ENCODE results near the gene CDC45.
A peak's percentile ranks its signal among the peaks of the same experiment; 100 is the strongest.

Gene CDC45

DNA sequence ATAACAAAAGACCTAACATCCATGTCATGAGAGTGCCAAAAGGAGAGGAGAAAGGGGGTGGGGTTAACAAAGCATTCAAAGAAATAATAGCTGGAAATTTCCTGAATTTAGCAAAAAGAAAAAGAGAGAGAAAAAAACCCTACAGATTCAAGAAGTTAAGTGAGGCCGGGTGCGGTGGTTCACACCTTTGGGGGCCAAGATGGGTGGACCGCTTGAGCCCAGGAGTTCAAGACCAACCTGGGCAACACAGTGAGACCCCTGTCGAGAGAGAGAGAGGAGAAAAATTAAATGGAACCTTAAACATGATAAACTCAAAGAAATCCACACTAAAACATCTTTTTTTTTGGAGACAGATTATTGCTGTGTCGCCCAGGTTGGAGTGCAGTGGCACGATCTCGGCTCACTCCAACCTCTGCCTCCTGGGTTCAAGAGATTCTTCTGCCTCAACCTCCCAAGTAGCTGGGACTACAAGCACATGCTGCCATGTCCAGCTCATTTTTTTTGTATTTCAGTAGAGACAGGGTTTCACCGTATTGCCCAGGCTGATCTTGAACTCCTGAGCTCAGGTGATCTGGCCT is 53.4 kb downstream of the CDC45 start:
- peak; percentile 4 for DNase-seq

DNA sequence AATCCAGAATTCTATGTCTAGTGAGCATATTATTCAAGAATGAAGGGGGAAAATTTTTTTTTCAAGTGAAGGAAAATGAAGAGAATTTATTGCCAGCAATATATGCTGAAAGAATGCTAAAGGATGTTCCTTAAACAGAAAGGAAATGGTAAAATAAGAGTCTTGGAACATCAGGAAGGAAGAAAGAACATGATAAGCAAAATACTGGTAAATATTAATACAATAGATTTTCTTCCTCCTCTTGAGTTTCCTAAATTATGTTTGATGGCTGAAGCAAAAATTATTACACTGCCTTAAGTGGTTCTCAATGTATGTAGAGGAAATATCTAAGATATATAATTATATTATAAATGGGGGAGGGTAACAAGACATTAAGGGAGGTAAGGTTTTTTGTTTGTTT is 54.1 kb downstream of the CDC45 start:
- DNase-seq = no peak

DNA sequence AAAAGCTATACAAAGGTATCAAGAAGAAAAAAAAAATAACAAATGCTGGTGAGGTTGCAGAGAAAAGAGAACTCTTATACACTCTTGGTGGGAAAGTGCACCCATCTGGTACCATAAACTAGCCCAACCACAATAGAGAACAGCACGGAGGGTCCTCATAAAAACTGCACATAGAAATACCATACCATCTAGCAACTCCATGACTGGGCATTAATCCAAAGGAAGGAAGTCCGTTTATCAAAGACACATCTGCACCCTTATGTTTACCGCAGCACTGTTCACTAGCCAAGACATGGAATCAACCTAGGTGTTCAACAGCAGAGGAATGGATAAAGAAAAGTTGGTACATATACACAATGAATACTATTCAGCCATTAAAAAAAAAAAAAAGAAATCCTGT is 55.3 kb downstream of the CDC45 start:
- no peak for DNase-seq

DNA sequence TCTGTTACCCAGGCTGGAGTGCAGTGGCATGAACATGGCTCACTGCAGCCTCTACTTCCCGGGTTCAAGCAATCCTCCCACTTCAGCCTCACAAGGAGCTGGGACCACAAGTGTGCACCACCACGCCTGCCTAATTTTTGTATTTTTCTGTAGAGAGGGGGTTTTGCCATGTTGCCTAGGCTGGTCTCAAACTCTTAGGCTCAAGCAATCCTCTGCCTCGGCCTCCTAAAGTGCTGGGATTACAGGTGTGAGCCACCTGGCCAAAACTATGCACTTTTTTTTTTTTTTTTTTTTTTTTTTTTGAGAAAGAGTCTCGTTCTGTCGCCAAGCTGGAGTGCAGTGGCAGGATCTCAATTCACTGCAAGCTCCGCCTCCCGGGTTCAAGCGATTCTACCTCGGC is 56.8 kb downstream of the CDC45 start:
- DNase-seq = no peak

GRCh38 chr22:19537941-19538488 is 58.3 kb downstream of the CDC45 start:
- peak; percentile 37 for DNase-seq

- DNase-seq = no peak
Measured at GRCh38 chr22:19540394-19540793, 60.7 kb downstream of the CDC45 start.

DNA sequence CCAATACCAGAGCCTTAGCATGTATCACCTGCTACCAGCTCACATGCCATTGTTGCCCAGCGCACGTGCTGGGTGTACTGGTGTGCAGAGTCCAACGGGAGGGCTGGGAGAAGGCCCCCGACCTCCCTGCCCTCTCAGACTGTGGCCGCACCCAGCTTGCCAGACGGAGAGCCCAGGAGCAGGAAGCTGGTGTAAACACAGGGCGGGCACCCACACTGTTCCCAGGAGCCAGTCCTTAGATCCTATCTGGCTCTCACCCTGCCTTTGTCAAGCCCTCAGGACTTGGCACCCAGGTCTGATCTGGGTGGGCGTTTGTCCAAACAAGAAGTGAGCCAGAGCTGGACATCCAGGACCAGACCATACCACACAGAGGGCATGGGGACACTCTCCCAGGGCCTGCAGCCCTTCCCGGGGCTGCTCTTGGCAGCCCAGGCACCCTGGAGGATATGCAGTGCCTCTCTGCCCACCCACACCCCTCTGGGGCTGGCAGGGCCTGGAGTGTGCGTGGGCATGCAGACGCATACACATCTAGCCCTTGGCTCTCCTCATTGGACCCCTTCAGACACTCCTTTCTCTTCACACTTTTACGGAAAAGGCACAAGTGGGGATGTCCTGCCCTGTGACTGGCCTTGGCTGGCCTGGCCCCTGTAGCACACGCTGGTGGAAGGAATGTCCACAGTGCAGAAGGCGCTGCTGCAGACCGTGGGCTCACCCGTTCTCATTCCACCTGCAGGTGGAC is 64.4 kb downstream of the CDC45 start:
- DNase-seq = peak; percentile 27

- peak; percentile 46 for DNase-seq
Measured at GRCh38 chr22:19545935-19546207, 66.2 kb downstream of the CDC45 start.

GRCh38 chr22:19546680-19547079 is 67.0 kb downstream of the CDC45 start:
- peak; percentile 4 for DNase-seq

GRCh38 chr22:19547620-19548019 is 67.9 kb downstream of the CDC45 start:
- peak; percentile 17 for DNase-seq

DNA sequence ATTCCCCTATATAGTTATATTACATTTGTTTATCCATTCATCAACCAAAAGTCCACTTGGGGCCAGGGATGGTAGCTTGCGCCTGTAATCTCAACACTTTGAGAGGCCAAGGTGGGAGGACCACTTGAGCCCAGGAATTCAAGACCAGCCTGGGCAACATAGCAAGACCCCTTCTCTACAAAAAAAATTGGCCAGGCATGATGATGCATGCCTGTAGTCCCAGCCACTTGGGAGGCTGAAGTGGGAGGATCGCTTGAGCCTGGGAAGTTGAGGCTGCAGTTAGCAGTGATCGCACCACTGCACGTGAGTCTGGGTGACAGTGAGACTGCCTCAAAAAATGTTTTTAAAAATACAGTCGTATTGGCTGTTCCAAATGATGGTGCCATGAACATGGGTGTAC is 68.7 kb downstream of the CDC45 start:
- DNase-seq = peak; percentile 21

GRCh38 chr22:19548964-19549363 is 69.2 kb downstream of the CDC45 start:
- peak; percentile 49 for DNase-seq

GRCh38 chr22:19549428-19549827 is 69.7 kb downstream of the CDC45 start:
- peak; percentile 22 for DNase-seq

DNA sequence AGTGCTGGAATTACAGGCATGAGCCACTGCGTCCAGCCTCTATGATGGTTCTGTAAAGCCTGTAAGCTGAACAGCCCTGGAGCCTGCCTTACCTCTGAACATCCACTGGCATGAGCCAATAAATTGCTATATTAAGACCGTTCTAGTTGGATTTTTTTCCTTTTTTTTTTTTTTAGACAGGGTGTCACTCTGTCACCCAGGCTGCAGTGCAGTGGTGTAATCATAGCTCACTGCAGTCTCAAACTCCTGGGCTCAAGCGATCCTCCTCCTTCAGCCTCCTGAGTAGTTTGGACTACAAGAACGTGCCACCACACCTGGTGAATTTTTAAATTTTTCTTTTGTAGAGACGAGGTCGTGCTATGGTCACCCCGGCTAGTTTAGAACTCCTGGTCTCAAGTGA is 70.7 kb downstream of the CDC45 start:
- DNase-seq = peak; percentile 1

- no peak for DNase-seq
Measured at GRCh38 chr22:19553201-19553600, 73.5 kb downstream of the CDC45 start.

DNA sequence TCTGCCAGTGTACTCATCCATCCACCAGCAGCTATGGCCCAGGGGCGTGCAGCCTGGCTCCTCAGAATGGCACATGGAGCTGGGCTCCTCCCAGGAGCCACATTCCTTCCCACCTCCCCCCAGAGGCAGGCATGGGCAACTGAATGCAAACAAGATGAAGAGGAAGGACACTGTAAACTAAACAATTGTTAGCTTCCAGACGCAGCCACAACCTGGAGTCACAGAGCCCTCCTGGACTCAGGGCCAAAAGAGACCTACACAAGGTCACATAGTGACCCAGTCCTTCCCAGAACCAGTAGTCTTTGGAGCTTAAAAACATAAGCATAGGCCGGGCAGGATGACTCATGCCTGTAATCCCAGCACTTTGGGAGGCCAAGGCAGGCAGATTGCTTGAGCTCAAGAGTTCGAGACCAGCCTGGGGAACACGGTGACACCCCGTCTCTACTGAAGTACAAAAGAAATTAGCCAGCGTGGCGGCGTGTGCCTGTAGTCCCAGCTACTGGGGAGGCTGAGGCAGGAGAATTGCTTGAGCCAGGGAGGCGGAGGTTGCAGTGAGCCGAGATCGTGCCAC is 75.2 kb downstream of the CDC45 start:
- peak; percentile 54 for DNase-seq

DNA sequence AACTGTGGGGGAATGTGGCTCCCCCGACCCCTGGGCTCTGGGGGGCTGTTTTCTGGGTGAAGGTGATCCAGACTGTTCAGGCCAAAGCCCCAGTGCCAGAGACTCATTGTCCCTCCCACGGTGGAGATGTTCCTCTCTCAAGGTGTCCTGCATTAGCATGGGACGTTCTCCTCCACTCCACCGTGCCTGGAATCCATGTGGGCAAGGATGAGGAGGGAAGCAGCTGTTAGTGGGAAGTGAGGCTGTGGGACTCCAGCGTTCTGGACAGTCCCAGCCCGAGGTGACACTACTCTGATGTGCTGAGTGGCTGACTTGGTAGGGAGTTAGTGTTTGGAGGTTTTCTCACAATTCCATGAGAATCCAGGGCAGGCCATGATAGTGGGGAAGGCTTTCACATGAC is 75.9 kb downstream of the CDC45 start:
- peak; percentile 52 for DNase-seq

GRCh38 chr22:19556963-19557545 is 77.3 kb downstream of the CDC45 start:
- no peak for DNase-seq

- DNase-seq = no peak
Measured at GRCh38 chr22:19559324-19559811, 79.6 kb downstream of the CDC45 start.

GRCh38 chr22:19559956-19560355 is 80.2 kb downstream of the CDC45 start:
- DNase-seq = no peak

DNA sequence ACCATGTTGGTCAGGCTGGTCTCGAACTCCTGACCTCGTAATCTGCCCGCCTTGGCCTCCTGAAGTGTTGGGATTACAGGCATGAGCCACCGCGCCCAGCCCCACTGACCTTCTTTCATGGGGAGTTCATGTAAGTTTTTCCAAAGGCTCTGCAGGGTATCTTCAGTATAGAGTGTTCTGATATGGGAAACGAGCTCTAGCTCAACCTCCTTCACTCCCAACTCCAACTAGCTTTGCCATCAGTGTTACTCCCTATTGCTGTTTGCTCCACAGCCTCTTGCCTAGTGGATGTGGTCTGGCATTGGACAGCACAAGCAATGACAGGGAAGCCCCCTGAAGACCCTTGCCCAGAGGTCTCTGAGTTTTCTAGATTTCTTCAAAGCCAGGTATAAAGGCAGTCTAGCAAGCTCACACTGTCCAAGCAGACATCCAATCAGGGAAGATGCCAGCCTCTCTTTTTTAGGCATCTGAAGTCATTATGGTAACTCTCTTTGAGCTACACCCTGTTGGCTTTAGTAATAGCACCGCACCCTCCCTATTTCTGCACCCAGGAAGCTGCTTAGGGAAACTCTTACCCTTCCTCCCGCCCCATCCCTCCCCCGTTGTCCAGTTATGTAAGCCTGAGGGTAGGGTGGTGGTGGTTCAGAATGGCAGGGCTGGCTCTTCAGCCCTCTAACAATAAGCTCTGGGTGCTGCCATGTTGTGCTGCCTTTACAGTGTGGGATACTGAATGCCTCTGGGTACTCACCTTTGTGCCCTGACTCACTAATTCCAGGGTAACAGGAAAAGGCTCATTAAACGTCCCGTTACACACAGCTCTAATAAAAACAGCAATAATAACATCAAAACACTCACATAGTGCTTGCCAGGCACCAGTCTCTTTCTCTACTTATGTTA is 85.9 kb downstream of the CDC45 start:
- DNase-seq = no peak

DNA sequence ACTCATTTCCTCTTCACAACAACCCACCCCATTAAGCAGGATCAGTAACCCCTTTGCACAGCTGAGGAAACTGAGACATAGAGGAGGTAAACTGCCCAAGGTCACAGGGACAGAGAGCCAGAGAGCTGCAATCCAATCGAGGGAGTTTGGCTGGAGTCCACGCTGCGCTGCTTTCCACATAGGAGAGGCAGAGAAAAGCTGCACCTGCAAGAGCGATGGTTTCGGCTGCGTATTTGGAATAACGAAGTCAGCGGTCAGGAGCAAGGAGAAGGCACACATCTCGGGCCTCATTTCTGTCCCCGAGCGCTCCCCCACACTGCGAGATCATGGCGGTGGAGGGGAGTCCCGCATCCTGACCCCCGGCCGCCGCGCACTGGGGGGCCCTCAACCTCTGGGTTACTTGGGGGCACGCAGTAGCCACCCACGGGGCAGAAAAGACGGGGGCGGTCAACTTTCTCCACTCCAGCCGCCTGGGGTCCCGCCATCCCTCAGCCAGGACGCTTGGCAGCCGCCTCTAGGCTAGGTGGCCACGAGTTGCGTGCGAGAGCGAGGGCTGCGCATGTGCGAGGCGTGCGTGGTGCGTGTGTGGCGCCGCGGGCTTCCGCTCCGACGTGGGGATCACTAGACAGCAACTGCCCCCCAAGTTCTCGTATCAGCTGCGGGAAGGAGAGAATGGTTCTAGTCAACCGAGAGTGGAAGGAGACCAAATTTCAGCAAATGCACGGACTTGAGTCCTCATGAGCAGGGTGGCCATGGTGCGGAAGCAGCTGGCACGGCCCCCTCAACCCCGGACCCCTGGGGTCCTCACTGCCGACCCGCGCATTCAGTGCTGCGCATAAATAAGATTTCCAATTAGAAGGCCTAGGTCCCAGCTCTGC is 86.8 kb downstream of the CDC45 start:
- no peak for DNase-seq
